GM18861 (cell line): Measurements from ENCODE around the gene GSG1L2.

Experiments
- ATAC-seq: cut with Tn5 transposase; IDR thresholded peaks from one replicate; pipeline ENCODE4 v1.9.1; 2021; ENCODE audit not compliant: unreplicated experiment

The GSG1L2 gene

DNA sequence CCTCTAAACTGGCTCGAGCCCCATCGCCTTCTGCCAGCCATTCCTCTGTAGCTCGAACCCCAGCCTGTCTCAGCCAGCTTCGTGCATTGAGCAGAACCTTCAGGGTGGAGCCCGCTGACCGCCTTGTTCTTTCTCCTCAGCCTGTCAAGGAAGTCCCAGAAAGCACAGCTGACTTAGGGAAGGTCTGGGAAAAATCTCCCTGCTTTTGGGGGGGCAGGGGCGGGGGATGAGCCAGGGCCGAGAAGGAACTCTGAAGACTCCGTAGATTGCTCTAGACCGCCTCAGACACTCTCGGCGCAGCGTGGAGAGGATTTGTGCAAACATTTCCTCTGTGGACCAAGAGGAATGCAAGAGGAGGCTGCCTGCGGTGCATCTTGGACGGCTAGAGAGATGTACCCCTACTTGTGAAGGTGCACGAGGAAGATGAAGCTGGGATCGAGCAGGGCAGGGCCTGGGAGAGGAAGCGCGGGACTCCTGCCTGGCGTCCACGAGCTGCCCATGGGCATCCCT lies 3.8 kb upstream of the GSG1L2 start, which contains the start of gene GLP2R:
Gene GLP2R (plus strand): TSS at position 284 of the 510 bp plus-strand sequence. CDS start 140 bp downstream, at position 424.
- ATAC-seq: no peak

DNA sequence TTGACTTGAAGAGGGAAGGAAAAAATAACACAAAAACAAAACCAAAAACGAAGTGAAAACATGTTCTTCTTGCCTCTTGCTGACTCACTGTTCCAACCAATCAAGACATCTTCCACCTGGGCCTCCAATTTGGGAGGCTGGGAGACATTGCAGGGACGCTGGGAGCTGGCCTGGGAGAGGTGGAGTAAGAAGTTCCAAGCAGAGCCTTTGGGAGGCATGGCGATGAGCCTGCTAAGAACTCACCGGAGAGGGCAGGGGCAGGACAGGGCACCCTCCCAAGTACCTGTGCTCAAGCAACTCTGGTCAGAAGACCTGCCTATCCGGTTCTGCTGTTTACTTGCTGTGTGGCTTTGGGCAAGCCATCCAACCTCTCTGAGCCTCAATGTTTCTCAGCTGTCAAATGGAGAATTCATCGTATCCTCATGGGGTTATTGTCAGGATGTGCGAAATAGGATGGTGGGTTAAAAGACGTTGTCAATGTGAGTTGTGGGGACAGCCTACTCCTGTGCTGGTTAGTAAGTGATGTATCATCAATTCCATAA lies 3.0 kb upstream of the GSG1L2 start:
- no peak for ATAC-seq

DNA sequence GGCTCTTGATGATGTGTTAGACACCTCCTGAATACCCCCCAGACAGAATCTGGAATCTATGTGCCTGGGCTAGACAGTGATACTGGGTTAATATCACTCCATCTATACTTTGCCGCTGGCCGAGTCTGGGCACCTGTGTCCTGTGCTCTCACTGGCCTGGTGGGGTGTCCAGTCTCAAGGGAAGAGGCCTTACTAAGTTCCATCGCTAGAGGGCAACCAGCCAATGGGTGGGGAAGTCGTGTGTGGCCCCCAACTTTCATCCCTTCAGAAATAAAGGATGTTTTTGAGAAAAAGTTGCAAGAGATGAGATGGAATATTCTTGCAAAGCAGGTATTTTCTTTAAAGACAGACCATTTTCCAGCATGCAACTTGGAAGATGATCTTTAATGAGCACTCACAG lies 2.2 kb upstream of the GSG1L2 start:
- ATAC-seq: no peak

DNA sequence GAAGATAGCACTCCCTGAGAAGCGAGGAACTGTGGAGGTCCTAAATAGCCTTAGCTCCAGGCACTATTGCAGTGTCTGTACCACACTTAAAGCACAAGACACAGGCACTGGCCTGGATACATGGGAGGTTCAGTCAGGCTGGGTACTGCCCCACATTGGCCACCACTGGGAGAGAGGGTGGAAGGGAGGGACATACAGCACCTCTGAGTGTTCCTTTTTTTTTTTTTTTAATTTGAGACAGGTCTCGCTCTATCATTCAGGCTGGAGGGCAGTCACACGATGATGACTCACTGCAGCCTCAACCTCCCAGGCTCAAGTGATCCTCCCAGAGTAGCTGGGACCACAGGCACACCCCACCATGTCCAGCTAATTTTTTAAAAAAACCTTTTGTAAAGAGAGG lies 1.4 kb downstream of the GSG1L2 start:
- no peak for ATAC-seq

DNA sequence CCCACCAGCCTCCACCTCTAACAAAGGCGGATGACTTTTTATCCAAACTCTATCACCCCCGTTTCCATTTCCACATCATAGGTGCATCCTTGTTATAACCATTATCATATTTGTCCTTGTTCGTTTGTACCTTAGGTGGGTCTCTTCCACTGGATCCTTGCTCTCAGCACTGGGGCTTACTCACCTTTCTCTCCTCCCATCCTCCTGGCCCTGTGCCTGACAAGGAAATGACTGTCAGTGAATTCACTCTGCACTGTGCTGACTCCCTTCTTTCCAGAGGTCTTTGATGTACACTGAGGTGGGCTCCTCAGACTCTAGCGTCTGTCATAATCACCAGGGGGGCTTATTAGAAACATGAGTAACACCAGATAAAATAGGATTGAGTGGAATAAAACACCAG lies 3.1 kb downstream of the GSG1L2 start:
- ATAC-seq: no peak

DNA sequence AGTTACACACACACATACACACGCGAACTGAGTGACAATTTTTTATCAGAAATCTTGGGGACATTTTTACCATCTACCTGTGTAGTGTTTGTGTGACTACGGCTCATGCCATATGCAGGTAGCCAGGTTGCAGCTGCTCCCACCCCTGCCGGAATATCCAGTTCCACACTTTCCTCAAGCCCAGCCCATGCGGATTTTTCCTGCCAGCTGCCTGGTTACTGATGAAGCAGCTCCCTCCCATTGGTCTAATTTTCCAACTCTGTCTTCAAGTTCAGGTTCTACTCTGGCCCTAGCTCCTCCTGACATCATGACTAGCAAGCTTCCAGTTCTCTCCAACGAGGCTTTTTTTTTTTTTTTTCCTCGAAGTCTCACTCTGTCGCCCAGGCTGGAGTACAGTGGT lies 4.8 kb downstream of the GSG1L2 start:
- no peak for ATAC-seq

DNA sequence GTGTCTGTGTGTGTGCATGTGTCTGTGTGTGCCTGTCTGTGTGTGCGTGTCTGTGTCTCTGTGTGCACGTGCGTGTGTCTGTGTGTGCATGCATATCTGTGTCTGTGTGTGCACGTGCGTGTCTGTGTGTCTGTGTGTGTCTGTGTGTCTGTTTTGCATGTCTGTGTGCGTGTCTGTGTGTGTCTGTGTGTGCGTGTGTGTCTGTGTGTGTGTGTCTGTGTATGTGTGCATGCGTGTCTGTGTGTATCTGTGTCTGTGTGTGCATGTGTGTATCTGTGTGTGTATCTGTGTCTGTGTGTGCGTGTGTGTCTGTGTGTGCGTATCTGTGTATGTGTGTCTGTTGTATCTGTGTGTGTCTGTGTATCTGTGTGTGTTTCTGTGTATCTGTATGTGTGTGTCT lies 5.4 kb downstream of the GSG1L2 start:
- no peak for ATAC-seq

DNA sequence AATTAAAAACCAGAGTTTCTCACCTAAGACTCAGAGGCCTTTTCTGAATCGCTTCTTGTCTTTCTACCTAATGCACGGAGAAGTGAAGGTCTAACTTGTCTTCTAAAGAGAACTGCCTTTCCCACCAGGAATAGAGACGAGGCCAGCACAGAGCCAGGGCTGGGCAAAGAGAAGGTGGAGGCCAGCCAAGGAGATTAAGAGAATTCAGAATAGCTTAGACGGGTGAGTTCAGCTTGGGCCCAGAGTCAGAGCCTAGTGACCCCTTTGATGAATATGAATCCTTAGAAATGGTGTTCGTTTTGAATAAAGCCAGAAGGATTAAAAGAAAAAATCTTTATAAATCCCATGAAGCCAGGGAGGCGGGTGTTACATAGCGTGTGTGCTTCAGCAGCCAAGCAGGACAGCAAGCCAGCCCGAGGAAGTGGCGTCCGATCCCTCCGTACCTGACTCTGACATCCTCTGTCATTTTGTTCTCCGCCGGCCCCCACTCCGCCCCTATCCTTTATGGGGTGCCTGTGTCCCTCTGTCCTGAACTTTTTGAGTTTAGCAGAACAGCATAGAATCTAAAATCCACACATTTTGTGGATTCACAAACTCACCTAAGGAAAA lies 7.4 kb downstream of the GSG1L2 start:
- no peak for ATAC-seq

DNA sequence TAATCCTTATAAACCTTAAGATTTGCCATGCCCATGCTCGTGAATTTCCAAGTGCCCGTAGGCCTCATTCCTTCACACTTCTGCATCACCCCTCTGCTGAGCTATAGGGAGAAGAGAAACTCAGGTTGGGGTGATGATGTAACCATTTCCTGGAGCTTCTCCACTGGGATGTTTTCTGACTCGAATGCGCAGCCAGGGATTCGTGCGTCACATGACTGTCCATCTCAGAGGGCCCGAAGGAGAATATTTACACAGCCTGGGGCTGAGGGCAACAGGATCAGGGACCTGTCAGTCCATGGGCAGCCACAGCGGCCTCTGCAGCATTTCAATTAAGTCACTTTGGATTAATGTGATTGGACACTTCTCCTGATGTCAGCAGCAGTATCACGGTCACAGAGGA lies 8.7 kb downstream of the GSG1L2 start:
- no peak for ATAC-seq

DNA sequence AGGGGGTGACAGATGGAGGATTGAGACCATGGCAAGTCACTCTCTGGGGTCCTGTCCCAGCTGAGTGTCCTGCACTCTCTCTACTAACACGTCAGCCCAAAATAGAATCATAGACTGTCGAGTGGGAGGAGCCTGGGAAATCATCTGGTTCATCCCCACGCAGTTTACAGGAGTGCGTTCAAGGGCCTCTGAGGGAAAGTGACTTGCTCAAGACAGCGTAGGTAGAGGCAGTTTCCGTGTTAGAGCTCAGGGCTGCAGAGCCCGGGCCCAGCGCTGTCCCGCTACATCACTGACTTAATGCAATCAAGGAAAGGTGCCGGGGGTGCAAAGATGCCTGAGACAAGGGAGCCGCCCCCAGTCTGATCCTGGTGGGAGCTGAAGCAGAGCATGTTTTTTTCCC lies 10.3 kb downstream of the GSG1L2 start:
- no peak for ATAC-seq

DNA sequence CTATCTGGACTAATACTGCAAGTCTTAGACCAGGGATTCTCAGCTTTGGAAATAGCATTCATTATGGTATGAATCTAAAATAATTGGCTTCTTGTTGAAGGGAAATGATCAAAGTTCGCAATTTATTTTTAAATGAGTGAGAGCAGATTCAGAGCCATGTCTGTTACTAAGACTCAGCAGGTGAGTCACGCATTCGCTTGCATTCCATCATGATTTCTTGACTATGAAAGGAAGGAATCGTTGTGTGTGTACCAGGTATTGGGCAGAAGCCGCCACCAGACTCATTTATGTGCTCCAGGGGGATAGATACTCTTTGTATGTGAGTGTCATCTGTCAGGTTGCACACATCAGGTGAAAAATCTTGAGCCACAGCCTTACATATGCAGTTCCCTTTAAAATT lies 10.8 kb downstream of the GSG1L2 start:
- ATAC-seq: no peak

DNA sequence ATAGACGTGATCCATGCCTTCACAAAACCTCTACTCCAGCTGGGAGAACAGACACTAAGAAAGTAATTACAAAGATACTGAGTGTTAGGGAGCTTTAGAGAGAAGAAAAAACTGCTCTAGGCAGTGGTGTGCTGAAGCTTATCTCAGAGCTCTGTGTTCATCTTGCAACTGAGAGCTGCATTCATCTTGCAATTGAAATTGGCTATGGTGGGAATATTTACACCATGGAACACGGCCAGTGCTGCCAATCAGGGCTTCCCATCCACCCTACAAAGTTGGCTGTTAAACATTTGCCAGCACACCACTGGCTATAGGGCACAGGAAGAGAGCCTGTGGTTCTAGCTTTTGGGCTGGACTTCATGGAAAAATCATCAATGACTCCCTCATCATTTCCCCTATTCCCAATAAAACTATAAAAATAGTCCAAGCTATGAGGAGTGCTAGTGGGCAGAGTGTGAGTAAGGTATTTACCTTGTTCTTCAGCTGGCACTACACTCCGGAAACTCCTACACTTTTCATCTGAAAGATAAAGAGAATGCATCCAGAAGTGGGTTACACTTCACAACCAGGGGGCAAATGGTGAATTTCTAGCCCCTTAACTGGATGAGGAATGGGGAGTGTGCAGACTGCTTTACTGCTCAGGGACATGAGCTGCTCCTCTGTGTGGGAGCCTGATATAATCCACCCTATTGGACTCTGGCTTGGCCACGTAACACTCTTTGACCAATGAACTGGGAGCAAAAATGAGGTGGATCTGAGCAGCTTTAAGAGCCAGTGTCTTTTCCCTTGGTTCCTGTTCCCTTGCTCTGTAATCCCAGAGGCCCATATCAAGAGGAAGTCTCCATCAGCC lies 11.6 kb downstream of the GSG1L2 start:
- no peak for ATAC-seq

DNA sequence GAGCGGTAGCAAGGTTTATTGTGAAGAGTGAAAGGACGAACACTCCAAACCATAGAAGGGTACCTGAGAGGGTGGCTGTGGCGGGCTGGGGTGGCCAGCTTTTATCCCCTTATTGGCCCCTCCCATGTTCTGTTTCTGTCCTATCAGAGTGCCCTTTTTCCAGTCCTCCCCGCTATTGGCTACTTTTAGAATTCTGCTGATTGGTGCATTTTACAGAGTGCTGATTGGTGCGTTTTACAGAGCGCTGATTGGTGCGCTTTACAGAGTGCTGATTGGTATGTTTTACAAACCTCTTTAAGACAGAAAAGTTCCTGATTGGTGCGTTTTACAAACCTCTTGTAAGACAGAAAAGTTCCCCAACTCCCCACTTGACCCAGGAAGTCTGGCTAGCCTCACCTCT lies 12.5 kb downstream of the GSG1L2 start:
- ATAC-seq: no peak

DNA sequence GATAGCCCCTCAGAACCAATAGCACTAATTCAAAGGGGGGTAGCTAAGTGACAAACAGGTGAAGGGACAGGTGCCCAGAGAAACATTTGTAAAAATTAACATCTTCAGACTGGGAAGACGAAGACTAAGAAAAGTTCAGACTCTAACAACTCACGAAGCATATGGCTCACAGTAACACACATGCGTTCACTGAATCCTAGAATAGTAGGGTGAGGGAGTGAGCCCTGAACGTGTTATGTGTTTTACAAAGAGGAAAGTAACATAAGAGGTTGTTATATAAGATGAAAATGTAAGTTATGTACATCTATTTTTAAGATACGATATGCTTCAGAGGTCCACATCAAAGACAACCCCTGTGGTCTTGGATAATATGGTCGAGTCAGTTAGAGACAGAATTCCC lies 15.2 kb downstream of the GSG1L2 start:
- ATAC-seq: no peak

DNA sequence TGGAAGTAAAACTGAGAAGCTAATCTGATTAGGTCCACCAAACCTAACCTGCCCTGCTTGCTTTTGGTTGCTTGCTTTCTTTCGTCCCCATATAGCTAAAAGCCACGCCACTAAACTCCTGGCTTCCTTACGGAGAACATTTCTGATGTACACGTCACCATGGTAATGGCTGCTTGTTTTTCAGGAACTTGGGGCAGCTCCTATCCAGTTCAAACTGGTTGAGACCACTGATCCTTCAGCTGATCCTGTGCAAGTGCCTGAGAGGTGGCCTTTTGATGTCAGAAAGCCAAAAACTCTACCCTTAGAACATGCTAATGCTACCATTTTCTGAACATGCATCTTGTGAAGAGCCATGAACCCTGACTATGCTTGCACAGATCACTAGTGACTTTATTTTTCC lies 16.1 kb downstream of the GSG1L2 start:
- no peak for ATAC-seq

DNA sequence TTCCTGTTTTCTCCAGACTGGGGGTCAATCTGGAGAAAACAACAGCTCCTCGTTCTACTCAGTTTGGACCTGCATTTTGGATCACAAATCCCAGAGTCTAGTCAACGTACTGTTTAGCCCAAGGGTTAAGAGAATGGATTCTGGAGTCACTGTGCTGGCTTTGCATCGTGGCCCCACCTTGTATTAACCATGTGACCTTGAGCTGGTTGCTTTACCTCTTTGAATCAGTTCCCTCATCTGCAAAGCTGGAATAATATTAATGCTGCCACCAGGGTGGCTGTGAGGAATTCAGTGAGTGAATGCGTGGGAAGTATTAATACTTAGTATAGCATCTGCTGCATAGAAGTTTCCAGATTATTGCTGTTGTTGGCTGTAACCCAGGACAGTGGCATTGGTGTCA lies 19.2 kb downstream of the GSG1L2 start:
- no peak for ATAC-seq

DNA sequence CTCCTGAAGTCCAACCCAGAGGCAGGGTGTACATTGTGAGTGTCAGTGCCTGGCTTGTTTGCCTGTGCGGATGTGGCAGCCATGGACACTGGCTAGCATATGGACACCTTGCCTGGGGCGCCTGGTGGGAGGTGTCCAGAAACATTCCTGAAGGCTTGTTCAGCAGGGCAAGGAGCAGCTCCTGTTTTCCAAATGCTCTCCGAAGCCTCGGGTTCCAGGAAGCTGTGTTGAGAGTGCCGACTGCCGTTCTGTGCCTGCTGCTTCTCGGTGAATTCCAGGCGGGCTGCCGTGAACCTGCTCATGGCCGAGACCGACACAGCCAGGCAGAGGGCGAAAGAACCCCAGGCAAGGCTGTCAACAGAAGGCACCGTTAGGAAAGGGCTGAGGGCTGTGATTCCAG lies 19.6 kb downstream of the GSG1L2 start:
- ATAC-seq: no peak

DNA sequence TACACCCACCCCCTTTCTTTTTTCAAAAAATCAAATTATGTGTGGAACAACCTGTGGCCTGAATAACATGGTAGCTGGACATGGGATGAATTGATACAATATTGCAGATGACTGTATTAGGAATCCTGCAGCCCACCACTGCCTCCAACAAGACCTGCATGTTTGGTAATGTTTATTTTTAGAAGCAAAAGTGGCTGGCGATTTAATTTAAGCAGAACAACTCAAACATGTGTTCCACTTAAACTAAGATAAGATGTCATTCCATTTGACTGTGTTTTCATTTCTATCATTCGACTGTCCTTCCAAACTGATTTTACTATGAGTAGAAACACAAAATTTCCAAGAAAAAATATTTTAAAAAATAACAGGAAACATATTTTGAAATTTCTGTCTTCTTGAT lies 20.4 kb downstream of the GSG1L2 start:
- no peak for ATAC-seq

DNA sequence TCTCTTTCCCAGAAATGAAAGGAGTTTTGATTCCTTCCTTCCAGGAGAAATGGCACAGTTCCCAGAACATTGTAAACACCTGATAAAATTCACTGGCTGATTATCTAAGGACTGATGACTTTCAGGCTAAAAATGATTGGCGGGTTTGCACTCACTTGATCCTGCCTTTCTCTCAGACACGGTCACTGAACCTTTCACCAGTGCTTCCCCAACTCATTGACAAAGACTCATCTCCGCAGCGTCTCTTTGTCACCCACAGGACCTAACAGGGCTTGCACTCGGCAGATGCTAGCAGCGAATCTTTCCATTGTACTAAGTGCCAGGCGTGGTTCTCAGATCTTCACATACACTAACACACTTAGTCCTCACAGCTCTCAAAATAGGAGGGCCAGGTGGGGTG lies 23.2 kb downstream of the GSG1L2 start:
- ATAC-seq: no peak

DNA sequence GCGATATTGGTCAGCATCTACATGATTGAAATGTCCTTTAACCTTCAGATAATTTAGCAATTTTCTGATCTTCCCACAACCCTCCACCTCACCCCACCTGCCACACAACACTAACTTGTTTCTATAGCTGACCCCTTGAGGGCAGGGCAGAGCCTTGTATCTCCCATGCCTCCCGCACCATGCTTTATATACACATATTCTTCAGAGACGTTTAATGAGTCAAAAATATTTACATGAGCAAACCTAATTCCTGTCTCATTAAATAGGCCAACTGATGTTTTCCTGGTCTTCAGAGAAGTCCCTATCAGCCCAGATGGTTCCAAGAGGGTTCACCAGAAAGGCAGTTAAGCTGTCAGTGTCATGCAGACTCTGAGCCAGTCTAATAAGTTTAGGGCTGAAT lies 23.9 kb downstream of the GSG1L2 start:
- ATAC-seq: no peak

DNA sequence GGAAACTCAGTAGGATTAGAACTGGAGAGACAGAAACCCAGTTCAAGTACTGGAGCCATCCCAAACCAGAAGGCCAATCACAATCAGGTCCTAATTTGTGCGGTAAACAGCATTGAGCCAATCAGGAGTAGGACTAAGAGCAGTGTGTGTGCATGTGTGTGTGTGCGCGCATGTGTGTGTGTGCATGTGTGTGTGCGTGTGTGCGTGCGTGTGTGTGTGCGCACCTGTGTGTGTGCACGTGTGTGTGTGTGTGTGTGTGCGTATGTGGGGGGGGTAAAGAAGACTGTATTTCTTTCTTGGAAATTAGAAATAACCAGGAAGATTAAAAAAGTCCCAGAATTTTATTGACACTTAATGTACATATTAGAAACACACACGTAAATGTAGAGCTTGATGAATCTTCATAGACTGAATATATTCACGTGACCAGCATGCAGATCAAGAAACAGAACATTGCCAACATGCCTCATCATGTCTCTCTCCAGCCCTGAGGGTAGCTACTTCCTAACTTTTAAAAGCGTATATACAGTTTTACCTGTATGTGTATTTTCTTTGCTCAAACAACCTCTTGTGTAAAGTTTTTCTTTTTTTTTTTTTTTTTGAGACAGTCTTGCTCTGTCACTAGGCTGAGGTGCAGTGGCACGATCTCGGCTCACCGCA lies 29.6 kb downstream of the GSG1L2 start:
- ATAC-seq: no peak
